Suppressor macrophage treated with lipopolysaccharide for 4 hours (primary cell): ENCODE measurements around the gene ARHGAP21.

Experiments used
- DNase-seq: peaks from one replicate; pipeline ENCODE4 v3.0.0-alpha.2; 2020

ARHGAP21 gene

DNA sequence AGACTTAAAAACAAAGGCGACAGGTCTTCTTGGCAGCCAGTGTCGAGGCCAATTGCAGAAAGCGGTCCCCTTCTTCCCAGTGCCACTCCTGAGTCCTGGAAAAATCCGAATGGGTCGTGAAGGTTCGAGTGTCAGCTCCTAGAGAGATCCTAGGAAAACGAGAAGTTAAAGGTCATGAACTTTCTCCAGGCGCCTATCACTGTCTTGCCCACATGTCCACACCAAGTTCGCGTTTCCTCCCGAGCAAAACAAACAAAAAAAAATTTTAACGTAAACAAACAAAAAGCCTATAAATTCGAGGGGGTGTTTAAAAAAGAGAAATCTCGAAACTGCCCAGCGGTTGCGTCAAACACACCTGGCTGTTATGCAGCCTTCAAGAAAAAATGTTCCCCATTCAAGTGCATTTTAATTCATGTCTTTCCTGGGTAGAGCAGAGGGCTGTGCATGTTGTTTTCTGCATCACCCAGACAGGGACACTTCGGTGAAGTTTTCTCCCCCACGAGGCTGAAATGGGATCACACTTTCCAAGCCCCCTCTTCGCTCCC, 1.5 kb downstream of the ARHGAP21 start:
- DNase-seq, result peak; percentile 27

DNA sequence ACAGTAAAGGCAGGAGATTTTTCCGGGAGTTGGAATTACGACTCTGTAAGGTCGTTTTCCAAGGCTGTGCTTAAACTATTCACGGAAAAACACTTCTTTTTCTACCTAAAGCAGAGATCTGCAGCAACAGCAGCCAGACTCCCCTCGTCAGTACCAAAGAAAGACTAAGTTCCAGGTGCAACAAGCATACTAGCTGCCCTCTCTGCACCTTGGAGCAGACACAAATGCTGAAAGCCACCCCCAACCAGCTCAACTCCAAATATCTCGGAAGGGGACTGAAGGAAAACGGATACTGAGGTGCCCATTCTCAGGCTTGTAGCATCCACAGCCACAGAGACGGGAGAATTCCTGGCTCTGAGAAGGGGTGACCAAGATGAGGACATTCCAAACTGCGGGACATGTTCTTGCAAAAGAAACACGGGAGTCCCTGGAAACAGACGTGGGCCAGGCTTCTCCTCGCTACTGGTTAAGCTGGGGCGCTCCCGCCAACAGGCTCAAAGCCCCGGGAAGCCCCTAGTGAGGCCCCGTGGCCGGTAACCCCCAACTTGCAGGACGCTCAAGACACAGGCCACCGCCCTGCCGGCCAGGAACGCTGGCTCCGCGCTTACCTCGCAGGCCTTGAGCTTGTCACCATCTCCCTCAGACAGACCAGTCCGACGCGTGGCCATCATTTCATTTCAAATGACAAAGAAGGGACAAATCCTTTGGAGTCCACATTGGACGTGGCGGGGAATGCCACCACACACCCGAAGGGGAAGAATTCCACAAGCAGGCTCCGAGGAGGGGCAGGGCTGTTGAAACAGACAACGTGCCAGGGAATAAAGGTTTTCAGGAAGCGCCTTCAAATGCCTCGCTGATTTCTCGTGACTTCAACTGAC, 2.2 kb downstream of the ARHGAP21 start:
- DNase-seq, result peak; percentile 11

DNA sequence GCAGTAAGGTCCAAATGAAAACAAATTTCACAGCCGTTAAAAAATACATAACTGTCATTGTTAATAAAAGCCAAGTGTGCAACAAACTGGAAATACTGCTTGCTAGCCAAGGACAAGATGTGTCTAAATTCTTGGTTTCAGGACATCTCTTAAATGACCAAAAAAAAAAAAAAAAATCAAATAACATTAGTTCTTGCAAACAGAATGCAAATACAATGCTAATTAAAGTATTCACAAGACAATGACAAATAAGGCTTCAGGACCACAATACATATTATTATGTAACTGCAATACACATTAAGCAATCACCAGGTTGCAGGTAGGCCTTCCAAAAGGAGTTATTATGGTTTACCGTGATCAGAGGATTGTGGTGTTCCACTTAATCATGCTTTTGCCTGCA, 3.6 kb downstream of the ARHGAP21 start:
- DNase-seq, result no peak

GRCh38 chr10:24718031-24718855, 5.4 kb downstream of the ARHGAP21 start:
- DNase-seq, result no peak

DNA sequence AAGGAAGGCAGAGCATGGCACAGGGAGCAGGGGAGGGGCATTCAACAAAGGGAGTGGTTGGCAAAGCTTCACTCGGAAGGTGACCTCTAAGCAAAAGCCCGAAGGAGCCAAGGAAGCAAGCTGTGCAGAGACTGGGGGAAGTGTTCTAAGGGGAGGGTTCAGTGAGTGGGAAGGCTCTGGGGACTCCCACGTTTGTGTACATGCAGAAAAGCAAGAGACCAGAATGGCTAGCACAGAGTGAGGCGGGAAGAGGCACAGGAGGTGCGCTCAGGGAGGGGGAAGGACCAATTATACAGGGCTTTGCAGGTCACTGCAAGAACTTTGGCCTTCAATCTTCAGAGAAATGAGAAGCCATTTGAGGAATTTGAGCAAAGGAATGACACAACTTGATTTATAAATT, 7.4 kb downstream of the ARHGAP21 start:
- DNase-seq, result no peak

- DNase-seq, result no peak
These were observed 8.4 kb downstream of the ARHGAP21 start for GRCh38 chr10:24715246-24715769.

DNA sequence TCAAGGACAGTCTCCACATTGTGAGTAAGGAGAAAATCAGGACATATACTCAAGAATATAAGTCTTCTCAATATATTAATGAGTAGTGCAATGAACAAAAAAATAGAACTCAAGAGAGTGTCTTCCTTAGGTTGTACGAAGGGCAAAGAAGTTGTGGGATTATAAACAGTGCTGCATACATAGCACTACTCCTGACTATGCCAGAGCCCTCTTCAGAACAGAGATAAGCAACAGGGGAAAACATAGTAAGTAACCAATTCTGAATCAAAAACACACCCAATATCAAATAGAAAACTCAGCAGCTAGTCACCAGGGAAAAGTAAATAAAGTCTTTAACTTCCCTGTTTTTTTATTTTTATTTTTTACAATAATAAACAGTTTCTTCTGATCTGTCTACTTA, 10.6 kb downstream of the ARHGAP21 start:
- no peak for DNase-seq

GRCh38 chr10:24711465-24711864, 12.2 kb downstream of the ARHGAP21 start:
- DNase-seq, result no peak

GRCh38 chr10:24708081-24708480, 15.6 kb downstream of the ARHGAP21 start:
- DNase-seq, result no peak

DNA sequence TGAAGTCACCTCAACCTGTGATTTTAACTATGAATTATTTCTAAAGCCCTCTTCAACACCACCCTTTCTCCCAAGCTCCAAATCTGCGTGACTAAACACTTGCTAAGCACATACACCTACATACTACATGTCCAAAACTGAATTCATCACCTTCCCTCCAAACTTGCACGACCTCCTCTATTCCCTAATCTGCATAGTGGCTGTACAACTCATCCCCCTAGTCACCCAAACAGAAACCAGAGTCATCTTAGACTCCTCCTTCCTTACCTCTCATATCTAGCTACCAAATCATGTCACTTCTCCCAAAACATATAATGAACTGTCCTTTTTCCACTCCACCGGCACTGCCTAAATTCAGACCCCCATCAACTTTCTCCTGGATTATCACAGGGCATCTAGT, 16.2 kb downstream of the ARHGAP21 start:
- DNase-seq, result peak; percentile 9

DNA sequence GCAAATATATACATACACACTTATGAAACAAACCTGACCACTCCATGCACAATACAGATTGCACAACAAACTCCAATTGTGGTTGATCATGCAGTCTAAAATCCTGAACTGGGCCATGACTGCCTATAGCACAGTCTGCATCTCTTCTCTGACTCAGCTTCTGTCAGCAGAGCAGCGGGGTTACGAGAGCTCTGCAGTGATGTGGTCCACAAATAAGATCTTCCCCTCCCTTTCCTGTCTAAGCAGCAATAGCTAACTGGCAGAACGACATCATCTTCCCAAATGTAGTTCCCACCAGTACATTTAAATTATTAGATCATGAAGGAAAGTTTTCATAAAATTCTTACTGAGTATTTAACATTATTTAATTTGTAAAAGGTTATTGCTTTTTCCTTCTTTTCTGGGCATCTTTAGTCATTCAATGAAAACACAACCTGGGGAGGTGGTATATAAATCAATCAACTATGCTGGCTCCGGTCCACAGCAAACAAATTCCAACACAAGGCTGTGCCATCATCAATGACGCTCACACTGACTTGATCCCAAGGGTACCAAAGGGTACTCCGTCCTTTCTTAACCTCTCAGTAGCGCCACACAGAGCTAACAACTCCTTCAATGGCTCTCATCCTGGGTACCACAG, 17.1 kb downstream of the ARHGAP21 start:
- DNase-seq, result peak; percentile 91

GRCh38 chr10:24703700-24704099, 20.0 kb downstream of the ARHGAP21 start:
- DNase-seq, result no peak

- DNase-seq, result peak; percentile 64
These were observed 22.2 kb downstream of the ARHGAP21 start for GRCh38 chr10:24701447-24701846.

DNA sequence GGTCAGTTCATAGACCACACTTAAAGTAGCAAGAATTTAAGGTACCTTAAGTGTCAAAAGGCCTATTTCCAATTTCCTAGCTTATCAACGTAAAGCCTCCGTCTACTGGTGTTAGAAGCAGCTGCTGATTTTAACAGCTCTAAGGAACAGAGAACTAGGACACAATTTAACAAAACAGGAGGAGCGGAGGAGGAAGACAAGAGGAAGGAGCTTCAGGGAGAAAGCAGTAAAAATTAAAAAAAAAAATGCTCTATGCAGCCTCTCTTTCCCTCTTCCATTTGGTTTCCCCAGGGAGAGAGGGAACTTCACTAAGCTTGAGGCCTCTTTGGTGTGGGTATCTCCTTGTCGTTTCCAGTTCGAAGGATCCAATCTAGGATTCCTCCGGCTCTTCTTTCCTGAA, 22.7 kb downstream of the ARHGAP21 start:
- no peak for DNase-seq

DNA sequence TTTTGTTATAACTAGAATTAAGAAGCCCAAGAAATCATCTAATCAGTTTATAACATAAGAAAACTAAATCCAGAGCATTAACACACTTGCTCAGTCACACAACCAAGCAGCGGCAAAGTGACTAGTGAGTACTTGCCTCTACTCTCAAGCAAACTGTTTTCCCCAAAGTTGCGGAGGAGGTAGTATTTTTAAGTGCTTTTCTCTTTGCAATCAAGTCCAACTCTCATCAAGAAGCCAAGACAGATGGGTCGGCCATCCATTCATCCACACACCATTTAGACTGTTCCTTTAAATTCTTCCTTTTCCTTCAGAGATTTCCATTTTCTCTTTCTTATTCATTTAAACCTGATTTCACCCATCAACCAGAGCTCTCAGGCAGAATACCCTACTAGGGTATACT, 25.4 kb downstream of the ARHGAP21 start:
- DNase-seq, result no peak

- DNase-seq, result no peak
These were observed 26.6 kb downstream of the ARHGAP21 start for GRCh38 chr10:24697080-24697479.

GRCh38 chr10:24695452-24695851, 28.2 kb downstream of the ARHGAP21 start:
- DNase-seq, result no peak

- DNase-seq, result no peak
These were observed 29.6 kb downstream of the ARHGAP21 start for GRCh38 chr10:24694086-24694485.

DNA sequence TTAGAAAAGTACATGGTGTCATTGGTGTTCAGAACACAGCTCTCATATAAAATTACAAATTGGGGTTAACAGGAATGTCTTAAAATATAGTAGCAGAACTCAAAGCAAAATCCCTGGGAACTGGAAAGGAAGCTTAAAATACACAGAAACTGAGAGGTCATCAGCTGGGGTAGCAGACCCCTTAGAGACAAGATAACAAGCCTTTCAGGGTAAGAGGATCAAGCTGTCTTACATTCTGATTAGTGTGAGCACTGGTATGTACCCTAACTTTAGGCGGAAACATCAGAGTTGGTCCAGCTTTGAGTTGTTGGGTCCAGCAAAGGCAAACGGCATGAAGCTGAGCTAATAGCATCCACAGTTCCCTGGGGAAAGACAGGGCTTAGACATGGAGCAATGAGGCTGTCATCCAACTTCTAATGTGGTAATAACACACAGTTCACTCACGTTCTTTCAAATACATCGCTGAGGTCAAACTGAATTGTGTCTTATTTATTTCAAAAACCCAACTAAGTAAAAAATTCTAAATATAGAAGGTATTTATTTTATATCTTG, 32.6 kb downstream of the ARHGAP21 start:
- DNase-seq, result no peak

DNA sequence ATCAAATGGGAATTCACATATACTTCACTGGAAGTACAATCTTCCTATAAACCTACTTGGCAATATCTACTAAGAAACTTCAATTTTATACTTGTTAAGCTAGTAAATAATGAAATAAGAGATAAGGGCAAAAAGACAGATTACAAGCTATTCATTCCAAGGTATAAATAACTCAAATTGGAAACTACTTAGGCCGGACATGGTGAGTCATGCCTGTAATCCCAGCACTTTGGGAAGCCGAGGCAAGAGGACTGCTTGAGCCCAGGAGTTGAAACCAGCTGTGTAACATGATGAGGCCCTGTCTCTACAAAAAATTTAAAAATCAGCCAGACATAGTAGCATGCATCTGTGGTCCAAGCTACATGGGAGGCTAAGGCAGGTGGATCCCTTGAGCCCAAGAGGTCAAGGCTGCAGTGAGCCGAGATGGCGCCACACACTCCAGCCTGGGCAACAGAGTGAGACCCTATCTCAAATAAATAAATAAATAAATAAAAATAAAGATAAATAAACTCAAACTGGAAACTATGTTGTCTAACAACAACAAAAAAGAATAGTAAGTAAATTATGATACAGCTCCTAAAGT, 37.6 kb downstream of the ARHGAP21 start:
- DNase-seq, result no peak

- no peak for DNase-seq
These were observed 40.1 kb downstream of the ARHGAP21 start for GRCh38 chr10:24683554-24683953.

DNA sequence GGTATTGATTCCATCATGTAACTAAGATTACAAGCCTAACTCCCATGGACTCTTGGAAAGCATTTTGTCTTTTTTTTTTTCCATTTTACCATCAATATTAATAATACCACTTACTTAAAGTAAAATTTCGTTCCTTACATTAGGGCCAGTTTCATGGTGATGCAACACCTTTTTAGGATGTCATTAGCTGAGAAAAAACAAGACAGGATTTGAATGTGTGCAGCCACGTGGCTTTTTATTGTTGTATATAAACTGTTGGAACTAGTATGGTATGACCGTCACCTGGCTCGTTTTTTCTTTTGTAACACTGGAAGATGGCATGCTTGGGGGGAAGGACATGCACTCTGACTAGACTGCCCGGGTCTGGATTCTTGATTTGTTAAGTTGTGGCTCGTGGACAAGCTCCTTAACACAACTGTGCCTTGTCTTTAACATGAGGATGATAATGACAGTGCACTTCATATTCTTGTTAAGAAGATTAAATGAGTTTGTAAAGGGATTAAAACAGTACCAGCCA, 42.1 kb downstream of the ARHGAP21 start:
- DNase-seq, result no peak
